Activated T-cell treated with anti-CD3 and anti-CD28 coated beads, Interleukin-2, amount 50 U/mL, for 24 hours (primary cell): Measurements from ENCODE around the gene CMSS1.

ENCODE experiments used
- DNase-seq: peaks from one replicate; pipeline ENCODE4 v3.0.0-alpha.2; 2020
- H3K27ac Mint-ChIP-seq: 2 replicates; pipeline ENCODE4 v1.8.0; 2020; ENCODE audit warnings: mild to moderate bottlenecking, mixed read lengths
- H3K27me3 Mint-ChIP-seq: 2 replicates; pipeline ENCODE4 v1.8.0; 2020; ENCODE audit warnings: mixed read lengths
- H3K36me3 Mint-ChIP-seq: 2 replicates; pipeline ENCODE4 v1.8.0; 2020; ENCODE audit warnings: low read depth, mixed read lengths
- H3K4me1 Mint-ChIP-seq: 2 replicates; pipeline ENCODE4 v1.8.0; 2020; ENCODE audit warnings: low read depth, mixed read lengths
- H3K4me3 Mint-ChIP-seq: 2 replicates; pipeline ENCODE4 v1.8.0; 2020; ENCODE audit warnings: mild to moderate bottlenecking, moderate library complexity, mixed read lengths
- H3K9me3 Mint-ChIP-seq: 2 replicates; pipeline ENCODE4 v1.8.0; 2020; ENCODE audit warnings: mixed read lengths

Gene CMSS1

GRCh38 chr3:99907959-99908544 is 90.4 kb downstream of the CMSS1 start:
- DNase-seq: no peak
- H3K27ac Mint-ChIP-seq: no peak overlapping the region

GRCh38 chr3:99909714-99910495 is 92.2 kb downstream of the CMSS1 start:
- Mint-ChIP-seq H3K27ac (no peak overlapping the region), H3K9me3 (no peaks in the 10 kb centered on the region), H3K36me3 (peaks cover 13% of the 10 kb centered on the region), H3K4me3 (no peak overlapping the region), H3K4me1 (peaks cover 10% of the 10 kb centered on the region), H3K27me3 (no peaks in the 10 kb centered on the region)
- DNase-seq: no peak

More at GRCh38 chr3:99907959-99908544, 90.4 kb downstream of the CMSS1 start:
- no peaks in the 10 kb centered on the region for H3K9me3 Mint-ChIP-seq
- peaks cover 11% of the 10 kb centered on the region for H3K36me3 Mint-ChIP-seq
- no peaks in the 10 kb centered on the region for H3K27me3 Mint-ChIP-seq
- peaks cover 6% of the 10 kb centered on the region for H3K4me1 Mint-ChIP-seq
- H3K4me3 Mint-ChIP-seq: no peak overlapping the region

- Mint-ChIP-seq H3K4me3 (no peak overlapping the region), H3K27me3 (no peaks in the 10 kb centered on the region), H3K4me1 (peaks cover 10% of the 10 kb centered on the region), H3K36me3 (peaks cover 17% of the 10 kb centered on the region), H3K27ac (no peak overlapping the region), H3K9me3 (no peaks in the 10 kb centered on the region)
- DNase-seq: no peak
Observed at GRCh38 chr3:99910752-99911290, 93.2 kb downstream of the CMSS1 start.

GRCh38 chr3:99911433-99911832 is 93.8 kb downstream of the CMSS1 start:
- Mint-ChIP-seq H3K27me3 (no peaks in the 10 kb centered on the region), H3K27ac (no peak overlapping the region), H3K36me3 (peaks cover 20% of the 10 kb centered on the region), H3K4me3 (no peak overlapping the region), H3K4me1 (peaks cover 10% of the 10 kb centered on the region), H3K9me3 (no peaks in the 10 kb centered on the region)
- DNase-seq: no peak

GRCh38 chr3:99915906-99916432 is 98.3 kb downstream of the CMSS1 start:
- H3K4me1 Mint-ChIP-seq: peaks cover 8% of the 10 kb centered on the region
- no peaks in the 10 kb centered on the region for H3K9me3 Mint-ChIP-seq
- no peak overlapping the region for H3K4me3 Mint-ChIP-seq
- H3K27me3 Mint-ChIP-seq: no peaks in the 10 kb centered on the region
- H3K27ac Mint-ChIP-seq: no peak overlapping the region
- peaks cover 28% of the 10 kb centered on the region for H3K36me3 Mint-ChIP-seq
- DNase-seq: no peak

- Mint-ChIP-seq H3K27me3 (no peaks in the 10 kb centered on the region), H3K4me3 (no peak overlapping the region), H3K4me1 (peaks cover 8% of the 10 kb centered on the region), H3K9me3 (no peaks in the 10 kb centered on the region), H3K36me3 (peaks cover 23% of the 10 kb centered on the region), H3K27ac (no peak overlapping the region)
- DNase-seq: no peak
Observed at GRCh38 chr3:99918715-99919114, 101.1 kb downstream of the CMSS1 start.

GRCh38 chr3:99919694-99920093 is 102.0 kb downstream of the CMSS1 start:
- Mint-ChIP-seq H3K9me3 (no peaks in the 10 kb centered on the region), H3K4me3 (no peak overlapping the region), H3K27me3 (no peaks in the 10 kb centered on the region), H3K36me3 (peaks cover 25% of the 10 kb centered on the region), H3K27ac (no peak overlapping the region), H3K4me1 (peaks cover 5% of the 10 kb centered on the region)
- DNase-seq: no peak

GRCh38 chr3:99920481-99921376 is 103.1 kb downstream of the CMSS1 start:
- no peaks in the 10 kb centered on the region for H3K27me3 Mint-ChIP-seq
- H3K9me3 Mint-ChIP-seq: no peaks in the 10 kb centered on the region
- H3K36me3 Mint-ChIP-seq: peaks cover 26% of the 10 kb centered on the region
- H3K27ac Mint-ChIP-seq: no peak overlapping the region
- peaks cover 5% of the 10 kb centered on the region for H3K4me1 Mint-ChIP-seq
- H3K4me3 Mint-ChIP-seq: no peak overlapping the region
- DNase-seq: no peak

GRCh38 chr3:99921377-99921695 is 103.7 kb downstream of the CMSS1 start:
- H3K9me3 Mint-ChIP-seq: no peaks in the 10 kb centered on the region
- DNase-seq: no peak
- H3K27ac Mint-ChIP-seq: no peak overlapping the region
- H3K4me1 Mint-ChIP-seq: peaks cover 5% of the 10 kb centered on the region
- peaks cover 23% of the 10 kb centered on the region for H3K36me3 Mint-ChIP-seq
- no peak overlapping the region for H3K4me3 Mint-ChIP-seq
- H3K27me3 Mint-ChIP-seq: no peaks in the 10 kb centered on the region

- H3K27ac Mint-ChIP-seq: no peak overlapping the region
- H3K36me3 Mint-ChIP-seq: peaks cover 21% of the 10 kb centered on the region
- no peaks in the 10 kb centered on the region for H3K9me3 Mint-ChIP-seq
- no peak for DNase-seq
- H3K4me3 Mint-ChIP-seq: no peak overlapping the region
- H3K27me3 Mint-ChIP-seq: no peaks in the 10 kb centered on the region
- peaks cover 5% of the 10 kb centered on the region for H3K4me1 Mint-ChIP-seq
Observed at GRCh38 chr3:99921986-99922385, 104.3 kb downstream of the CMSS1 start.

GRCh38 chr3:99923873-99924272 is 106.2 kb downstream of the CMSS1 start:
- Mint-ChIP-seq H3K4me1 (peaks cover 5% of the 10 kb centered on the region), H3K36me3 (peaks cover 19% of the 10 kb centered on the region), H3K27me3 (no peaks in the 10 kb centered on the region), H3K9me3 (no peaks in the 10 kb centered on the region), H3K4me3 (no peak overlapping the region), H3K27ac (no peak overlapping the region)
- DNase-seq: no peak

GRCh38 chr3:99925584-99926230 is 108.0 kb downstream of the CMSS1 start:
- Mint-ChIP-seq H3K4me3 (no peak overlapping the region), H3K27ac (no peak overlapping the region), H3K4me1 (peaks cover 2% of the 10 kb centered on the region), H3K36me3 (peaks cover 22% of the 10 kb centered on the region), H3K9me3 (no peaks in the 10 kb centered on the region), H3K27me3 (no peaks in the 10 kb centered on the region)
- no peak for DNase-seq

- Mint-ChIP-seq H3K4me3 (no peak overlapping the region), H3K36me3 (peaks cover 30% of the 10 kb centered on the region), H3K4me1 (no peaks in the 10 kb centered on the region), H3K27ac (no peak overlapping the region), H3K27me3 (no peaks in the 10 kb centered on the region), H3K9me3 (no peaks in the 10 kb centered on the region)
- DNase-seq: no peak
Observed at GRCh38 chr3:99927671-99928457, 110.2 kb downstream of the CMSS1 start.
